Superior temporal gyrus (tissue), 1 donor: ENCODE results near the gene GHRHR.
A peak's percentile ranks its signal among the peaks of the same experiment; 100 is the strongest.

ENCODE experiments used
- DNase-seq: peaks from one replicate; pipeline ENCODE4 v3.0.0-alpha.2; 2016; ENCODE audit errors: extremely low spot score

Gene GHRHR

GRCh38 chr7:30984359-30985107, 20.8 kb downstream of the GHRHR start:
- no peak for DNase-seq

- DNase-seq = no peak
Measured at GRCh38 chr7:30985756-30986155, 22.0 kb downstream of the GHRHR start.

- DNase-seq = no peak
Measured at GRCh38 chr7:30986331-30986730, 22.6 kb downstream of the GHRHR start.

- no peak for DNase-seq
Measured at GRCh38 chr7:30986738-30987137, 23.0 kb downstream of the GHRHR start.

GRCh38 chr7:30987178-30987577, 23.4 kb downstream of the GHRHR start:
- no peak for DNase-seq

GRCh38 chr7:30987936-30988335, 24.2 kb downstream of the GHRHR start:
- no peak for DNase-seq

- peak; percentile 40 for DNase-seq
Measured at GRCh38 chr7:30988351-30989005, 24.7 kb downstream of the GHRHR start.

GRCh38 chr7:30989008-30989823, 25.5 kb downstream of the GHRHR start:
- no peak for DNase-seq

- no peak for DNase-seq
Measured at GRCh38 chr7:30989824-30990672, 26.3 kb downstream of the GHRHR start.

- no peak for DNase-seq
Measured at GRCh38 chr7:30990673-30991170, 27.0 kb downstream of the GHRHR start.

- no peak for DNase-seq
Measured at GRCh38 chr7:30992414-30992813, 28.7 kb downstream of the GHRHR start.

- no peak for DNase-seq
Measured at GRCh38 chr7:30994206-30995100, 30.7 kb downstream of the GHRHR start.

- no peak for DNase-seq
Measured at GRCh38 chr7:30995536-30995935, 31.8 kb downstream of the GHRHR start.

GRCh38 chr7:30996256-30996655, 32.5 kb downstream of the GHRHR start:
- DNase-seq = no peak

- no peak for DNase-seq
Measured at GRCh38 chr7:30996883-30997282, 33.1 kb downstream of the GHRHR start.

GRCh38 chr7:30997316-30997715, 33.6 kb downstream of the GHRHR start:
- DNase-seq = no peak

- no peak for DNase-seq
Measured at GRCh38 chr7:30998180-30998579, 34.4 kb downstream of the GHRHR start.

GRCh38 chr7:31000161-31000693, 36.5 kb downstream of the GHRHR start:
- no peak for DNase-seq

- no peak for DNase-seq
Measured at GRCh38 chr7:31000779-31001178, 37.0 kb downstream of the GHRHR start.

GRCh38 chr7:31002256-31002655, 38.5 kb downstream of the GHRHR start:
- DNase-seq = no peak
